ENCODE measurements around the gene NAP1L4.

- TF ChIP-seq CTCF (IDR thresholded peaks at IDR 0.05; ENCODE audit: low read length) (no peak), EZH2 (optimal IDR thresholded peaks at IDR 0.05; ENCODE audit: low read depth, low read length) (no peak), EZH2phosphoT487 (IDR thresholded peaks at IDR 0.05; ENCODE audit: low read length) (no peak)
Observed at GRCh38 chr11:2992234-2992996, at the start of gene NAP1L4.
